GM12872 (cell line): Measurements from ENCODE around the gene SYAP1.

Experiments
- TF ChIP-seq, protein P1 (sequence below): IDR thresholded peaks from 3 replicates; pipeline ENCODE4 v1.5.1; 2011; ENCODE audit warnings: low read depth, mild to moderate bottlenecking, low read length, moderate library complexity; ENCODE audit not compliant: insufficient read depth

The SYAP1 gene

GRCh38 chrX:16786791-16787735, 67.7 kb downstream of the SYAP1 start:
- TF ChIP-seq, protein P1, sequence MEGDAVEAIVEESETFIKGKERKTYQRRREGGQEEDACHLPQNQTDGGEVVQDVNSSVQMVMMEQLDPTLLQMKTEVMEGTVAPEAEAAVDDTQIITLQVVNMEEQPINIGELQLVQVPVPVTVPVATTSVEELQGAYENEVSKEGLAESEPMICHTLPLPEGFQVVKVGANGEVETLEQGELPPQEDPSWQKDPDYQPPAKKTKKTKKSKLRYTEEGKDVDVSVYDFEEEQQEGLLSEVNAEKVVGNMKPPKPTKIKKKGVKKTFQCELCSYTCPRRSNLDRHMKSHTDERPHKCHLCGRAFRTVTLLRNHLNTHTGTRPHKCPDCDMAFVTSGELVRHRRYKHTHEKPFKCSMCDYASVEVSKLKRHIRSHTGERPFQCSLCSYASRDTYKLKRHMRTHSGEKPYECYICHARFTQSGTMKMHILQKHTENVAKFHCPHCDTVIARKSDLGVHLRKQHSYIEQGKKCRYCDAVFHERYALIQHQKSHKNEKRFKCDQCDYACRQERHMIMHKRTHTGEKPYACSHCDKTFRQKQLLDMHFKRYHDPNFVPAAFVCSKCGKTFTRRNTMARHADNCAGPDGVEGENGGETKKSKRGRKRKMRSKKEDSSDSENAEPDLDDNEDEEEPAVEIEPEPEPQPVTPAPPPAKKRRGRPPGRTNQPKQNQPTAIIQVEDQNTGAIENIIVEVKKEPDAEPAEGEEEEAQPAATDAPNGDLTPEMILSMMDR = no peak

DNA sequence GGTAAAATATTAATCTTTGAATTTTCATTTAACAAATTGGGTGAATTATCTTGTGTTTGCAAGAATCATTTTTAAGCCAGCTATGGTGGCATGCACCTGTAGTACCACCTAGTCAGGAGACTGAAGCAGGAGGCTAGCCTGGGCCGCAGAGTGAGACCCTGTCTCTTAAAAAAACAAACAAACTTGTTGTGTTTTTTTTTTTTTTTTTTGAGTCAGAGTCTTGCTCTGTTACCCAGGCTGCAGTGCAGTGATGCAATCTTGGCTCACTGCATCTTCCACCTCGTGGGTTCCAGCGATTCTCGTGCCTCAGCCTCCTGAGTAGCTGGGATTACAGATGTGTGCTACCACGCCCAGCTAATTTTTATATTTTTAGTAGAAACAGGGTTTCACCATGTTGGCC, 69.1 kb downstream of the SYAP1 start:
- TF ChIP-seq, protein P1 = no peak

DNA sequence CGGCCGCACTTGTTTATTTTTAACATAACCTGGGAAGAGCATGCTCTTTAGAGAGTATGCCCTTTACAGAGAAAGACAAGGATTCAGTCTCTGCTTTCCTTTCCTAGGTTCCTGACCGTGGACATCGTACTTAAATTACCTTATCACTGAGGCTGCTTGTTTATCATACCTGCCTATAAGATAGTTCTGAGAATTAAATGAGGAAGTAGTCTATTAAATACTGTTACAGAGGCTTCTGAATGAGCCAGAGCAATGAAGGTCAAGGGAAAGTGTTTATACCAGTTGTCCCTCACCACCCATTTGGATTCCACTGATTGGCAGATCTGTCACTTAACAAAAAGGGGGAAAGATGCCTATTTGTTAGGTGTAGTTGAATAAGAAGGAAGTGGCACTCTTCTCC, 76.9 kb downstream of the SYAP1 start:
- TF ChIP-seq, protein P1 = no peak

DNA sequence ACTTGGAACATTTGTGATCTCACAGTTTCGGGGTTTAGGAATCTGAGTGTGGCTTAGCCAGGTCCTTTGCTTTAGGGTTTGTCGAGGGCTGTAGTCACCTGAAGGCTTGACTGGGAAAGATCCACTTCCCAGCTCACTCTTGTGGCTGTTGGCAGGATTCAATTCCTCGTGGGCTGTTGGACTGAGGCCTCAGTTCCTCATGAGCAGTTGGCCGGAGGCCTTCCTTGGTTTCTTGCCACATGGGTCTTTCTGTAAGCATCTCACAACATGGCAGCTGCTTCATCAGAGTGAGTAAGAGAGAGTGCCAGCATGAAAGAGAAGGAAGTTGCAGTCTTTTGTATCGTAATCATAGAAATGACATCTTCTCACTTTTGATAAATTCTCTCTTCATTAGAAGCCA, 77.9 kb downstream of the SYAP1 start:
- TF ChIP-seq, protein P1 = no peak

DNA sequence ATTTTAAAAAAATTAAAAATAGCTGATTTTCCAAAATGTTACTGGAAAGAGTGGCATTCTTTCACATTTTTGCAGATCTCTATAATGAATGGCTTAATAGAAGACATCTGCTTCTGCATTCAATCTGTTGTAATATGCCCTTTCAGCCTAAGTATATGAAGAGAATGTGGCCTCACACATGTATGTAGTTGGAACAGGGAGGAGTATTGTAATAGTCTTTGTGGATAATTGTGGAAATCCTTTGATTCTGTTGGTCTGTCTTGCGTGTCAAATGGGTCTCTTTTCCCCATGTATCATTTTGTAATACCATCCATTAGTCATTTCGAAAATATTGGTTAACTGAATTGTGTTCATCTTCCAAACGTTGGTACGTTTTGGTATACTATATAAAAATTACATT, 78.4 kb downstream of the SYAP1 start:
- TF ChIP-seq, protein P1 = no peak

GRCh38 chrX:16804923-16805464, 85.6 kb downstream of the SYAP1 start:
- TF ChIP-seq, protein P1 = no peak

- TF ChIP-seq, protein P1 = no peak
Observed at GRCh38 chrX:16807548-16807947, 88.1 kb downstream of the SYAP1 start.
